Measurements from ENCODE around the gene TSPAN9.

GRCh38 chr12:3054374-3054773 lies 22.8 kb upstream of the TSPAN9 start:
- TF ChIP-seq CTCF (IDR thresholded peaks at IDR 0.05) (no peak), SIN3A (IDR thresholded peaks at IDR 0.05; ENCODE audit: borderline replicate concordance, insufficient read depth, low read depth, low read length) (no peak), TCF7L2 (IDR thresholded peaks at IDR 0.05; ENCODE audit: low read depth, low read length) (no peak), POLR2AphosphoS5 (IDR thresholded peaks at IDR 0.05; ENCODE audit: low read depth, low read length) (no peak)
